Glomerular visceral epithelial cell (primary cell): ENCODE results near the gene CBR3.
A peak's percentile ranks its signal among the peaks of the same experiment; 100 is the strongest.
"Not testable (repeated sequence)": the region's sequence is repeated elsewhere in the genome, so short reads cannot be mapped to it uniquely, and the experiment has no call there.

ENCODE experiments used
- DNase-seq: peaks from one replicate; pipeline ENCODE4 v3.0.0-alpha.2; 2016; ENCODE audit errors: extremely low spot score

Gene CBR3

DNA sequence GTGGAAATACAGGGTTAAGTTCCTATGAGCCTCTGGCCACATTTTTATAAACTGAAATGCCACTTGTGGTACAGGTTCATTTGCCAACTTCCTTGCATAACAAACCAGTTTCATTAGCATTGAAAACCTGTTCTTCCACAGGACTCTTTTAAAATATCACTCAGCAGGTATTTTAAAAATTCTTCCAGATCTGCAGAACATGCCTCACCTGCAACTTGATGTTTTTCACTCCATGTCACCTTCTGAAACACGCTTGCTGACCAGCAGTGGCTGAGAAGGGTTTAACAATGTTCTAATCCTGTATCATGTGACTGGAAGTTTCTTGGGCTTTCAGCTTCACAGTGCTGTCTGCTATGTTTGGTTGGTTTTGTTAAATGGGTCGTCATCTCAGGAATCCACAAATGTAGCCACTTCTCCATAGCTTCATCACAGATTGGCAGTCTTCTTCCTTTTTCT is 17.6 kb upstream of the CBR3 start:
- no peak for DNase-seq

DNA sequence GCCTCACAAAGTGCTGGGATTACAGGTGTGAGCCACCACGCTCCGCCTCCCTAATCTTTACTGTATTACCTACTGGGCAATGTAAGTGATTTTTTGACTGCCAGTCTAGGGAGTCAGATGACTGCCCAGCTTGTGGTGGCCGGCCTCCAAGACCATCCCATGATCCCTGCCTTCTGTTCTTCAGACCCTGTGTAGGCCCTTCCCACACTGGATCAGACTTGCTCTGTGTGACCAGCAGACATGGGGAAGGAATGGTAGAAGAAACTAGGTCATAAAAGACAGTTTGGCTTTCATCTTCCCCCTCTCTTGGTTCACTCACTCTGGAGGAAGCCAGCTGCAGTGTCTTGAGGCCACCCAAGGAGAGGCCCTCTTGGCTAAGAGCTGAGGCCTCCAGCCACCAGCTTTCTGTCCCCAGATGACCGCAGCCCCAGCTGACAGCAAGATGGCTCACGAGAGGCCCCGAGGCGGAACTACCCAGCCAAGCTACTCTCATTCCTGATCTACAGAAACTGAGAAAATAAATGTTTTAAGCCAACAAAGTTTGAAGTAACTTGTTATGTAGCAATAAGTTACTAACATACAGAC is 14.5 kb upstream of the CBR3 start:
- DNase-seq, result no peak

- no peak for DNase-seq
Measured at GRCh38 chr21:36122977-36123376, 11.9 kb upstream of the CBR3 start.

DNA sequence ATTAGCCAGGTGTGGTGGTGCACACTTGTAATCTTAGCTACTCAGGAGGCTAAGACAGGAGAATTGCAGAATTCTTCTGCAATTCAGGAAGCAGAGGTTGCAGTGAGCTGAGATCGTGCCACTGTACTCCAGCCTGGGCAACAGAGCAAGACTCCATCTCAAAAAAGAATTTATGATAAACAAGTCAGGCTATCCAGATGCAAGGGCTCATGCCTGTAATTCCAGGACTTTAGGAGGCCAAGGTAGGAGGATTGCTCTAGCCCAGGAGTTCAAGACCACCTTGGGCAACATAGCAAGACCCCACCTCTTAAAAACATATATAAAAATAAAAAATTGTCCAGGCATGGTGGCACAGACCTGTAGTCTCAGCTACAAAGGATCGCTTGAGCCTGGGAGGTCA is 10.5 kb upstream of the CBR3 start:
- no peak for DNase-seq

DNA sequence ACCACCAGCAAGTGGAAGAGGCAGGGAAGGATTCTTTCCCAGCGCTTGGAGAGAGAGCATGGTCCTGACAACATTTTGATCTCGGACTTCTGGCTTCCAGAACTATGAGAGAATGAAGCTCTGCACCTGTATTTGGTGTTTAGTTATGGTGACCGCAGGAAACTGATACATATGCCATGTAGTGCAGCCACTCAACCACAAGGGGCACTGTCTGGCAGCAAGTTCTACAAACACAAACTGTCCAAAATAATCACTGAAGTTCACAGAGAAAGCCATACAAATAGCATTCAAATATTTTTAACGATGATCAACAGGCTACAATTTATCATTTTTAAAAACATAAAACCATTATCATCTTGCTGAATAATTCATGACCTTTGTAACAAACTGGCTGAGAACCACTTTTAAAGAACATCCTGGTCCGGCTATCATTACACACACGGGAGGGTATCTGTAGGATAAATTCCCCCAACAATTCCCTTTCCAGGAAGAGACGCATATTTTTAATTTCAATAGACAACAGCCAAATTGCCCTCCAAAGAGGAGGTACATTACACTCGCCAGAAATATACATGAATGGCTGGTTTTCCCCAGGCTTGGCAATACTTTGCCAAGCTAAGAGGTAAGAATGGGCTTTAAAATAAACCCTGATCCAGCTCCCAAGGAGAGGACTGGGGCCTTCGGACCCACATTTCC is 9.2 kb upstream of the CBR3 start:
- DNase-seq, result peak; percentile 53

GRCh38 chr21:36126208-36126565 is 8.7 kb upstream of the CBR3 start:
- DNase-seq, result no peak

DNA sequence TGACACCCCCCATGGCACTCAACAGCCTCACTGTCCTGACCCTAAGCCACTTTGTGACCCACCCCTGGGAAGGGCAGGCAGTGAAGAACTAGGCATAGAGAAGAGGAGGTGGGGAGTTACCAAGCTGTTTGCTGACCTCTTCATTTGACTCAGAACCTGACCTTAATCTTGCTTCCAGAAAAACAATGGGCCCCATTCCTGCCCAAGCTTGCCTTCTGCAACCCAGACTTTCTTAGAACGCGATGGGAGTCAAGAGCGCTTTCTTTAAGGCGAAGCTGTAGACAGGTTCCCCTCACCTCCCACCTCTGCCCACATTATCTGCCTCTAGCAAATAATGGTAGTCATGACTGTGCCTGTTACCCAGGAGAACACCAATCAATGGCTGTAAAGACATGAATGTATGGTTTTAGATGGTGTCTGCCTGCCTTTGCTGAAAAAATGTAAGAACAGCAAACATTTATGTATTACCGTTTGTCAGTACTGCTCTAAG is 8.2 kb upstream of the CBR3 start:
- DNase-seq, result no peak

- no peak for DNase-seq
Measured at GRCh38 chr21:36127250-36127904, 7.5 kb upstream of the CBR3 start.

DNA sequence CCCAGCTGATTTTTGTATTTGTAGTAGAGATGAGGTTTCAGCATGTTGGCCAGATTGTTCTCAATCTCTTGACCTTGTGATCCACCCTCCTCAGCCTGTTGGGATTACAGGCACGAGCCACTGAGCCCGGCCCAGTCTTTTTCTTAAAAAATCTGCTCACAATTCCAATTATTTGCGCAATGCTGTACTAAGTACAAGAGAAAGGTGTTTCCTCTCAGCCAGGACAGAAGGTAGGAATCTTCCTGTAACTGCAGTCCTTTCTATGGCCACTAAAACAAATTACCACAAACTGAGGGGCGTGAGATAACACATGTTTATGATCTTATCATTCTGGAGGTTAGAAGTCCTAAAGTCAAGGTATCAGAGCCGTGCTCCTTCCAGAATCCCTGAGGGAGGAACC is 6.9 kb upstream of the CBR3 start:
- DNase-seq, result no peak

DNA sequence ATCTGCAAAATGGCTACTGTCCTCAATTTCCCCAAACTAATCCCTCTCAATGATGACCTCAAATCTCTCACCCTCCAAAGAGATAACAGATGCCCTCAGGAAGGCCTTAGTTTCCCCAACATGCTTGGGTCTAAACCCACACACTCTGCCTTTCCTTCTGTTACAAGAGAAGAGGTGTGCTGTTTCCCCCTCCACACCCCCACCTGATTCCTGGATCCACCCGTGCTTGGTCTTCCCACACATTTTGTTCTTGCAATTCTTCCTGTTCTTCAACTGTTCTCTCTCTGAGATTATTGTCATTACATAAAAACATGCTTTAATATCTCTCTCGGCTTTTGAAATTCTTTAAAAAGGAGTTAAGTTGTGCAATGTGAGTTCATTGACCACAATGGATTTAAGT is 5.7 kb upstream of the CBR3 start:
- no peak for DNase-seq

GRCh38 chr21:36130414-36130762 is 4.5 kb upstream of the CBR3 start:
- not testable (repeated sequence) for DNase-seq

GRCh38 chr21:36130839-36131238 is 4.0 kb upstream of the CBR3 start:
- not testable (repeated sequence) for DNase-seq

DNA sequence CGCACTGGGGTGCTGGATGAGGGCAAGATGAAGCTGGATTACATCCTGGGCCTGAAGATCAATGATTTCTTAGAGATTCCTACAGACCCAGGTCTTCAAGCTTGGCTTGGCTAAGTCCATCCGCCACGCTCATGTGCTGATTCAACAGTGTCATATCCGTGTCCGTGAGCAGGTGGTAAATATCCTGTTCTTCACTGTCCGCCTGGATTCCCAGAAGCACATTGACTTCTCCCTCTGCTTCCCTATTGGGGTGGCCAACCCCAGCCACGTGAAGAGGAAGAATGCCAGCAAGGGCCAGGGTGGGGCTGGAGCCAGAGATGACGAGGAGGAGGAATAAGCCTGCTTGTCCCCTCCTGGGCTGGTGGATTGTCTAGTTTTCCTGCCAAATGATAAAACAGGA is 2.2 kb upstream of the CBR3 start:
- DNase-seq, result no peak

DNA sequence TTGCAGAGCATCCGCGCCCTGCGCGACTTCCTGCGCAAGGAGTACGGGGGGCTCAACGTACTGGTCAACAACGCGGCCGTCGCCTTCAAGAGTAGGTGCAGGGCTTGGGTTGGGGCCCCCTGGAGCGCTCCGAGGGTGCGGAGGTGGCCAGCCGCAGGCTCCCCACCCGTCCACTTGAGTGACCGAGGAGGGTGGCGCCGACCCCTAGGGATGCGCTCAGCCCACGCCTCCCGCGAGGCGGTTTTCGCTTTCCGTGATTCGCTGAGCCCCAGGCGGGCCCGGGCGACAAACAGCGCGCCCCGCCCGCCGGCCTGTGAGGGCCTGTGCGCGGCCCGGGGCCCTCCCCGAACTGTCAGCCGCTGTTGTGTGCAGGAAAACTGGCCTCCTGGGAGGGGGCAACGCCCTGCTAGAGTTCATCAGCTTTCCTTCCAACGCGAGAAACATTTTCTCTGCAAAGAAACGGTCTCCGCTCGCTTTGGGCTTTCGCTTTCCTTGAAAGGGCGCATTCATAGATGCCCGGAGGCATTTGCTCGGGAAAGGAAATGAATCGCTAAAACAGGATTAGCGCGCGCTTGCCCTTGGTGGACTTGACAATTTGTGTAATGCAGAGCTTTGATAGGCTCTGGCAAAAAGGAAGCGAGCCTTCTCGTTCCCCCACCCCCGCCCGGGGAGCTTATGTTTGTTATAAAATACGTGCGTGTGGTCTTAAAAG is 668 bp downstream of the CBR3 start:
- DNase-seq, result peak; percentile 68

DNA sequence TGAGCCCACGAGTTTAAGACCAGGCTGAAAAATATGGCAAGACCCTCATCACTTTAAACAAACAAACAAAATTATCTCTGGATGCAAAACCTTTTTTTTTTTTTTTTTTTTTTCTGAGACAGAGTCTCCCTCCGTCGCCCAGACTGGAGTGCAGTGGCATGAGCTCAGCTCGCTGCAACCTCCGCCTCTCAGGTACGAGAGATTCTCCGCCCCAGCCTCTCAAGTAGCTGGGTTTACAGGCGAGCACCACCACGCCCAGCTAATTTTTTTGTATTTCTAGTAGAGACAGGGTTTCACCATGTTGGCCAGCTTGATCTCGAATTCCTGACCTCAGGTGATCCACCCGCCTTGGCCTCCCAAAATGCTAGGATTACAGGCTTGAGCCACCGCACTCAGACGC is 4.9 kb downstream of the CBR3 start:
- not testable (repeated sequence) for DNase-seq

DNA sequence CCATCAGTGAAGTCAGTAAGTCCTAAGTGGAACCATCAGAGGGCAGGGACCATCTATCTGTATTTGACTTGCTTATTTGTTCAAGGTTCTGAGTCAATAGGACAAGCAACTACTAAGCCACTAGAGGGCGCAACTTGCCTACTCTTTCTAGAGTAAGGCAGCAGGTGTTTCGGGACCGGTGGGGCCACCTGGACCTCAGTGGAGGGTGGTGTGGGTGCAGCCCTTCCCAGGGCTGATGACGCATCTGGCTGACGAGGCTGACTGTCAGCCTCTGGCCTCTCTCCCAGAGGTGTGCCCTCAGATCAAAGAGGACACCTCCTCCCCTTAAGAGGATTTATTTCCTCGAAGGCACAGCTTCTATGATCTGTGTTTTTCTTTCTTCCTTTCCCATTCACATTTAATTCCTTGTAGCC is 6.6 kb downstream of the CBR3 start:
- DNase-seq, result peak; percentile 95

DNA sequence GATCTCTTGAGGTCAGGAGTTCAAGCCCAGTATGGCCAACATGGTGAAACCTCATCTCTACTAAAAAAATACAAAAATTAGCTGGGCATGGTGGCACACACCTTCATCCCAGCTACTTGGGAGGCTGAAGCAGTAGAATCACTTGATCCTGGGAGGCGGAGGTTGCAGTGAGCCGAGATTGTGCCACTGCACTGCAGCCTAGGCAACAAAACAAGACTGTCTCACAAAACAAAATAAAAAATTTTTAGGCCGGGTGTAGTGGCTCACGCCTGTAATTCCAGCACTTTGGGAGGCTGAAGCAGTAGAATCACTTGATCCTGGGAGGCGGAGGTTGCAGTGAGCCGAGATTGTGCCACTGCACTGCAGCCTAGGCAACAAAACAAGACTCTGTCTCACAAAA is 9.4 kb downstream of the CBR3 start:
- not testable (repeated sequence) for DNase-seq

DNA sequence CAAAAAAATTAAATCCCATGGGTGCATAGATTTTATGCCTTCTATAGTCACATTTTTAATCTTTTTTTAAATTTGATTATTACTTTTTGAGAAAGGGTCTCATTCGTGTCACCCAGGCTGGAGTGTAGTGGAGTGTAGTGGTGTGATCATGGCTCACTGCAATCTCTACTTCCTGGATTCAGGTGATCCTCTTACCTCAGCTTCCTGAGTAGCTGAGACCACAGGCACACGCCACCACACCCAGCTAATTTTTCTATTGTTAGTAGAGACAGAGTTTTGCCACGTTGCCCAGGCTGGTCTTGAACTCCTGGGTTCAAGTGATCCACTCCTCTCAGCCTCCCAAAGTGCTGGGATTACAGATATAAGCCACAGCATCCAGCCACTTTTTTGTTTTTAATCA is 10.4 kb downstream of the CBR3 start:
- no peak for DNase-seq

DNA sequence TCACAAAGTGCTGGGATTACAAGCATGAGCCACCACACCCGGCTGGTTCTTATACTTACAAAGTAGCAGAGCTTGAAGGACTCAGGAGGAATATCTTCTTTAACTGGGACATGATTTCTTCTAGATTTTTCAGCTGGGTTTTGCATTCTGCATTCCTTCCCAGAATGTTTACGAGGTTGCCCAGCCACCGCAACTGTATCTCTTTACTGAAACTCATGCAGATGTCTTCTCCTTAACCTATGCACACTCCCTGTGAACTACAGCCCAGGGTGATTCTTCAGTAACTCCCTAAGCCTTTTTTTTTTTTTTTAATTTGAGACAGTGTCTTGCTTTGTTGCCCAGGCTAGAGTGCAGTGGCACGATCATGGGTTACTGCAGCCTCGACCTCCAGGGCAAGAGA is 13.0 kb downstream of the CBR3 start:
- DNase-seq, result no peak

- DNase-seq, result no peak
Measured at GRCh38 chr21:36148886-36149285, 14.0 kb downstream of the CBR3 start.

DNA sequence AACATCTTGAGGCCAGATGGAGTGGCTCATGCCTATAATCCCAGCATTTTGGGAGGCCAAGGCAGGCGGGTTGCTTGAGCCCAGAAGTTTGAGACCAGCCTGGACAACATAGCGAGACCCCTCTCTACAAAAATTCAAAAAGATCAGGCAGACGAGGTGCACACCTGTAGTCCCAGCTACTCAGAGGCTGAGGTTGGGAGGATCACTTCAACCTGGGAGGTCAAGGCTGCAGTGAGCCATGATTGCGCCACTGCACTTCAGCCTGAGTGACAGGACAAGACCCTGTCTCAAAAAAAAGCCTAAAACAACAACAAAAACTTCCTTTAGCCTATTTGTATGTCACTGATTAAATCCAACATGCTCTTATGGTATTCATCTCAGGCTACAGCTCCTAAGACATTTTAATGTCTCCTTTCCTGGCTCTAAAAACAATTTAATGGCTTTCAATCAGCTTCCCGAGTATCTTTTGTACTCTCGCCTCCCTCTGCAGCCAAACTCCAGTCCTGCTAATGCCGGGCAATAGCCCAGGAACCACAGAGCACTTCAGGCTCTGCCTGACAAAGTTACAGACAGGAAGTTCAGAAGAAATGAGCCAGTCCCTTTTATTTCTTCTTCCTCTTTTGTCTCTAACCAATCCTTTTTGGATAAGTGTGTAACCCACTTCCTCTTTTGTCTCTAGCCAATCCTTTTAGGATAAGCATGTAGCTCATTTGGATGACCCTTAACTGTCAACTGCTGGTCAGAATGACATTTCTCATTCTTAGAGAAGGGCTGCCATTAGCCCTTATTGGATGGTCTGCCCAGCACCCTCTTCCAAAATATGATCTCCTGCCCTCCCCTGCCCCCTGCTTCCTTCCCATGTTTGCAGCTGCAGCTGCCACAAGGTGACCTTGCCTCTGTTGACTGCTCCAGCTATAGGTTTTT is 15.2 kb downstream of the CBR3 start:
- DNase-seq, result peak; percentile 41
